HepG2 (cell line): ENCODE results near the gene XCL2. TPM values are rescaled to one million over a fixed set of nuclear protein-coding genes. Genes with fewer than 3 reads are reported as not detected.

Source experiments
- AGO1 ChIP-seq: fragments of 200-400 bp; formaldehyde crosslinking; IDR thresholded peaks from 2 replicates; pipeline ENCODE4 v1.6.1; 2017; ENCODE audit warnings: mild to moderate bottlenecking, low read depth, low read length, moderate library complexity; ENCODE audit not compliant: poor library complexity, severe bottlenecking
- CBX1 ChIP-seq: IDR thresholded peaks from one replicate; pipeline ENCODE4 v1.6.1; 2016; ENCODE audit warnings: antibody characterized with exemption, low read depth
- CBX2 ChIP-seq, 2 experiments: fragments of 200-600 bp in 1 of 2; sonication (generic); formaldehyde crosslinking in 1 of 2; IDR thresholded peaks; 2 replicates each; pipeline versions ENCODE4 v1.7.0 to v1.8.1; 2018 to 2022; ENCODE audit warnings: low read depth in 2 of 2, low read length in 1 of 2, mild to moderate bottlenecking in 1 of 2, missing genetic modification reagents in 1 of 2
- DRAP1 ChIP-seq: IDR thresholded peaks from 2 replicates; pipeline ENCODE4 v1.6.1; 2016; ENCODE audit warnings: missing genetic modification reagents, missing compliant biosample characterization
- EHMT2 ChIP-seq: fragments of 200-600 bp; sonication (generic); IDR thresholded peaks from 2 replicates; pipeline ENCODE4 v1.7.0; 2017; ENCODE audit warnings: antibody characterized with exemption, low read depth, low read length, borderline replicate concordance
- EP300 ChIP-seq, 3 experiments: sonication (generic) in 1 of 3; formaldehyde crosslinking in 1 of 3; IDR thresholded peaks; 2 replicates each; pipeline versions ENCODE4 v1.5.1 to v1.6.1; 2011 to 2020; ENCODE audit warnings: low read depth in 2 of 3, low read length in 2 of 3, borderline replicate concordance in 1 of 3, improper control_type of control experiment in 1 of 3, mild to moderate bottlenecking in 1 of 3, missing genetic modification reagents in 1 of 3, moderate library complexity in 1 of 3
- FOXO1 ChIP-seq: sonication (generic); formaldehyde crosslinking; IDR thresholded peaks from 2 replicates; pipeline ENCODE4 v1.4.0; 2020; ENCODE audit warnings: missing genetic modification reagents
- HNRNPUL1 ChIP-seq: fragments of 200-400 bp; formaldehyde crosslinking; IDR thresholded peaks from 2 replicates; pipeline ENCODE4 v1.6.1; 2017; ENCODE audit warnings: low read depth, mild to moderate bottlenecking, low read length, moderate library complexity
- MXD4 ChIP-seq: IDR thresholded peaks from 2 replicates; pipeline ENCODE4 v1.6.1; 2016; ENCODE audit warnings: mild to moderate bottlenecking, missing biosample characterization, missing genetic modification reagents
- NONO ChIP-seq, 2 experiments: fragments of 450-650 bp in 1 of 2; sonication (generic) in 1 of 2; formaldehyde crosslinking in 1 of 2; IDR thresholded peaks in 1 of 2; conservative IDR thresholded peaks in 1 of 2; 2 replicates each; pipeline versions ENCODE4 v1.6.1 to v1.8.0; 2017 to 2022; ENCODE audit warnings: mild to moderate bottlenecking in 1 of 2, missing genetic modification reagents in 1 of 2, moderate library complexity in 1 of 2
- REPIN1 ChIP-seq: sonication (generic); formaldehyde crosslinking; IDR thresholded peaks from 2 replicates; pipeline ENCODE4 v1.8.0; 2022; ENCODE audit warnings: missing genetic modification reagents, low read depth, mild to moderate bottlenecking, borderline replicate concordance
- RFXANK ChIP-seq: IDR thresholded peaks from 2 replicates; pipeline ENCODE4 v1.6.1; 2016
- SAP130 ChIP-seq: IDR thresholded peaks from 2 replicates; pipeline ENCODE4 v1.6.1; 2016; ENCODE audit warnings: low read depth
- TOPORS ChIP-seq: sonication (generic); formaldehyde crosslinking; IDR thresholded peaks from 2 replicates; pipeline ENCODE4 v1.8.0; 2023; ENCODE audit warnings: mild to moderate bottlenecking, missing genetic modification reagents
- ZBTB26 ChIP-seq: IDR thresholded peaks from 2 replicates; pipeline ENCODE4 v1.6.1; 2016; ENCODE audit warnings: missing compliant biosample characterization, missing genetic modification reagents, borderline replicate concordance
- ZFAT ChIP-seq: sonication (generic); formaldehyde crosslinking; conservative IDR thresholded peaks from 2 replicates; pipeline ENCODE4 v1.8.1; 2023; ENCODE audit warnings: missing genetic modification reagents, inconsistent platforms
- ZMYM4 ChIP-seq: sonication (generic); formaldehyde crosslinking; IDR thresholded peaks from 2 replicates; pipeline ENCODE4 v1.8.1; 2023; ENCODE audit warnings: mild to moderate bottlenecking, missing genetic modification reagents
- ZNF136 ChIP-seq: sonication (generic); formaldehyde crosslinking; IDR thresholded peaks from 2 replicates; pipeline ENCODE4 v1.8.1; 2022; ENCODE audit warnings: low read depth, mild to moderate bottlenecking, moderate library complexity, missing genetic modification reagents
- ZNF18 ChIP-seq: sonication (generic); formaldehyde crosslinking; IDR thresholded peaks from 2 replicates; pipeline ENCODE4 v1.8.0; 2022; ENCODE audit warnings: mild to moderate bottlenecking, missing genetic modification reagents; ENCODE audit not compliant: insufficient replicate concordance
- ZNF230 ChIP-seq: sonication (generic); formaldehyde crosslinking; IDR thresholded peaks from 2 replicates; pipeline ENCODE4 v1.4.0; 2020; ENCODE audit warnings: mild to moderate bottlenecking, missing genetic modification reagents
- ZNF256 ChIP-seq: sonication (generic); formaldehyde crosslinking; conservative IDR thresholded peaks from 2 replicates; pipeline ENCODE4 v1.4.0; 2020; ENCODE audit warnings: missing genetic modification reagents
- ZNF530 ChIP-seq: sonication (generic); formaldehyde crosslinking; IDR thresholded peaks from 2 replicates; pipeline ENCODE4 v1.5.0; 2020; ENCODE audit warnings: low read depth, mild to moderate bottlenecking, missing genetic modification reagents
- ZNF547 ChIP-seq: sonication (generic); formaldehyde crosslinking; IDR thresholded peaks from 2 replicates; pipeline ENCODE4 v1.5.1; 2020; ENCODE audit warnings: mild to moderate bottlenecking, missing genetic modification reagents
- ZNF549 ChIP-seq: sonication (generic); formaldehyde crosslinking; IDR thresholded peaks from 2 replicates; pipeline ENCODE4 v1.5.0; 2020; ENCODE audit warnings: missing genetic modification reagents
- ZNF75D ChIP-seq: sonication (generic); formaldehyde crosslinking; IDR thresholded peaks from 2 replicates; pipeline ENCODE4 v1.8.1; 2023; ENCODE audit warnings: missing genetic modification reagents, mild to moderate bottlenecking, borderline replicate concordance
- ZNF768 ChIP-seq: sonication (generic); formaldehyde crosslinking; IDR thresholded peaks from 2 replicates; pipeline ENCODE4 v1.4.0; 2020; ENCODE audit warnings: missing genetic modification reagents
- ZNF891 ChIP-seq: sonication (generic); formaldehyde crosslinking; IDR thresholded peaks from 2 replicates; pipeline ENCODE4 v1.5.0; 2020; ENCODE audit warnings: mild to moderate bottlenecking, missing genetic modification reagents
- polyA plus RNA-seq, 8 experiments: library from polyadenylated mRNA; depleted of rRNA in 3 of 8; stranded (reverse) in 7 of 8; unstranded in 1 of 8; fragments of >200 nt; fragmentation: Illumina TruSeq in 4 of 8; extraction: Trizol in 4 of 8; gene quantifications; 2 replicates each; pipeline versions ENCODE4 v1.2.1 to v1.2.3, GENCODE V29; 2011 to 2016; ENCODE audit warnings: low read depth in 4 of 8, missing spikeins in 1 of 8, mixed read lengths in 1 of 8; ENCODE audit not compliant: insufficient read depth in 1 of 8
- total RNA-seq, 5 experiments: library from RNA; depleted of rRNA; stranded (reverse); fragments of >200 nt; fragmentation: Illumina TruSeq; extraction: Trizol; gene quantifications; 2 replicates each; pipeline ENCODE4 v1.2.3, GENCODE V29; 2016; ENCODE audit warnings: low read depth in 1 of 5
- TF ChIP-seq, protein P1 (sequence below): IDR thresholded peaks from 2 replicates; pipeline ENCODE4 v1.6.1; 2018; ENCODE audit warnings: missing genetic modification reagents

XCL2 gene
- total and polyA plus RNA-seq, 2 of the 13 experiments (the other 11 are each of a cell fraction or from before 2014, with no cell fraction given) = 0.50 TPM; not detected in 1

DNA sequence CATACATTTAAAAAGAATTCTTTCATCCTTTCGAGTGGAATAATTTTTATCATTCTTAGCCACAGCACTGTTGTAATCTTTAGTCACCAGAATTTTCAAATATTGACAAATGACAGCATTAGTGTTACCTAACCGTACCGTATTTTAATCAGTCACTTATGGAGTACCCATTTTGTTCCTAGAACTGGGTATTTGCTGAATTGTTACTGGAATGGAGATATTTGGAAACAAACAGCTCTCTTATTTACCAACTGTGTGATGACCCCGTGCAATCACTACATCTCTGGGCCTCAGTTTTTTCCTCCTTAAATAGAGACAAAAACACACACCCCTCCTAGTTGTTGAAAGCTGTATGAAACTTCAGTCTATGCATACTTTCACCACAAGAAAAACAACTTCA, 7.9 kb upstream of the XCL2 start (continued):
- TF ChIP-seq AGO1 (no peak), ZNF136 (no peak), REPIN1 (CRISPR knock-in tag) (no peak), CBX2 (IDR thresholded peaks at IDR 0.05; ENCODE audit: low read depth, low read length) (no peak), CBX2 (CRISPR knock-in tag; IDR thresholded peaks at IDR 0.05; ENCODE audit: low read depth) (no peak), RFXANK (CRISPR knock-in tag) (no peak), EP300 (IDR thresholded peaks at IDR 0.05; ENCODE audit: low read depth in 2 of 2, low read length in 2 of 2) (peak in 1 of 2 experiments; percentile 92; a peak in 2 of 4 replicates), EP300 (CRISPR knock-in tag; IDR thresholded peaks at IDR 0.05; ENCODE audit: borderline replicate concordance) (peak; percentile 73; the same call in 1 of the 2 replicates), HNRNPUL1 (no peak), ZBTB26 (CRISPR knock-in tag) (no peak), ZNF75D (CRISPR knock-in tag) (no peak), ZNF18 (CRISPR knock-in tag) (no peak), ZMYM4 (no peak), FOXO1 (CRISPR knock-in tag) (peak; percentile 72), SAP130 (peak; percentile 69), ZNF530 (CRISPR knock-in tag) (no peak), ZNF547 (CRISPR knock-in tag) (no peak), DRAP1 (CRISPR knock-in tag) (peak; percentile 16; the same call in 1 of the 2 replicates), ZNF256 (CRISPR knock-in tag) (no peak), CBX1 (no peak), ZNF768 (no peak; the same call in 1 of the 2 replicates), ZNF549 (CRISPR knock-in tag) (no peak), ZNF230 (CRISPR knock-in tag) (no peak), NONO (IDR thresholded peaks at IDR 0.05) (no peak), NONO (CRISPR knock-in tag; conservative IDR thresholded peaks at IDR 0.05) (no peak), ZFAT (CRISPR knock-in tag) (no peak), ZNF891 (CRISPR knock-in tag) (no peak), MXD4 (CRISPR knock-in tag) (no peak), EHMT2 (peak; percentile 61; the same call in 1 of the 2 replicates), TOPORS (CRISPR knock-in tag) (no peak)
- TF ChIP-seq, protein P1, sequence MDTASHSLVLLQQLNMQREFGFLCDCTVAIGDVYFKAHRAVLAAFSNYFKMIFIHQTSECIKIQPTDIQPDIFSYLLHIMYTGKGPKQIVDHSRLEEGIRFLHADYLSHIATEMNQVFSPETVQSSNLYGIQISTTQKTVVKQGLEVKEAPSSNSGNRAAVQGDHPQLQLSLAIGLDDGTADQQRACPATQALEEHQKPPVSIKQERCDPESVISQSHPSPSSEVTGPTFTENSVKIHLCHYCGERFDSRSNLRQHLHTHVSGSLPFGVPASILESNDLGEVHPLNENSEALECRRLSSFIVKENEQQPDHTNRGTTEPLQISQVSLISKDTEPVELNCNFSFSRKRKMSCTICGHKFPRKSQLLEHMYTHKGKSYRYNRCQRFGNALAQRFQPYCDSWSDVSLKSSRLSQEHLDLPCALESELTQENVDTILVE = peak; percentile 81
